Prostate gland (tissue), 2 donors: ENCODE data around the gene JMJD7.

Experiments
- POLR2A ChIP-seq: fragments of 450-650 bp; IDR thresholded peaks from one replicate; pipeline ENCODE4 v1.6.1; 2016; ENCODE audit warnings: antibody characterized with exemption, mild to moderate bottlenecking
- POLR2AphosphoS5 ChIP-seq: sonication (generic); formaldehyde crosslinking; IDR thresholded peaks from one replicate; pipeline ENCODE4 v1.6.1; 2017; ENCODE audit warnings: antibody characterized with exemption
- TF ChIP-seq, protein P1 (sequence below), 4 experiments: fragments of 200-600 bp in 2 of 4; fragments of 450-650 bp in 2 of 4; sonication (generic) in 2 of 4; IDR thresholded peaks; 1 replicate in 3 of 4; 2 replicates in 1 of 4; pipeline ENCODE4 v1.5.1; 2016 to 2019; ENCODE audit warnings: antibody characterized with exemption in 4 of 4, mild to moderate bottlenecking in 2 of 4, moderate library complexity in 2 of 4

DNA sequence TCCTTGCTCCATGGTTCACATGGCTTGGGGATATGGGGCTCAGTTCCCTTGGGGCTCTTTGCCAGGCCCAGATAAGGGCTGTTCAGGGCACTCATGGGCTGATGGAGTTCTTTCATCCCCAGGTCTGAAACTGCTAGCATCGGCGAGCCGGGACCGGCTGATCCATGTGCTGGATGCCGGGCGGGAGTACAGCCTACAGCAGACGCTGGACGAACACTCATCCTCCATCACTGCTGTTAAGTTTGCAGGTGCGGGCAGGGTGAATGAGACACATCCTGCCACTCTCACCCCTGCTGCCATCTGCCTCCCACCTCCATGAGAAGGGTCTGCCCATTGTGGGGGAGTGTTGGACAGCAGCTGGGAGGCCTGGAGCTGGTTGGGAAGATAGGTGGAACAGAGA, 11.1 kb upstream of the JMJD7 start:
- TF ChIP-seq POLR2A = no peak
- TF ChIP-seq, protein P1, sequence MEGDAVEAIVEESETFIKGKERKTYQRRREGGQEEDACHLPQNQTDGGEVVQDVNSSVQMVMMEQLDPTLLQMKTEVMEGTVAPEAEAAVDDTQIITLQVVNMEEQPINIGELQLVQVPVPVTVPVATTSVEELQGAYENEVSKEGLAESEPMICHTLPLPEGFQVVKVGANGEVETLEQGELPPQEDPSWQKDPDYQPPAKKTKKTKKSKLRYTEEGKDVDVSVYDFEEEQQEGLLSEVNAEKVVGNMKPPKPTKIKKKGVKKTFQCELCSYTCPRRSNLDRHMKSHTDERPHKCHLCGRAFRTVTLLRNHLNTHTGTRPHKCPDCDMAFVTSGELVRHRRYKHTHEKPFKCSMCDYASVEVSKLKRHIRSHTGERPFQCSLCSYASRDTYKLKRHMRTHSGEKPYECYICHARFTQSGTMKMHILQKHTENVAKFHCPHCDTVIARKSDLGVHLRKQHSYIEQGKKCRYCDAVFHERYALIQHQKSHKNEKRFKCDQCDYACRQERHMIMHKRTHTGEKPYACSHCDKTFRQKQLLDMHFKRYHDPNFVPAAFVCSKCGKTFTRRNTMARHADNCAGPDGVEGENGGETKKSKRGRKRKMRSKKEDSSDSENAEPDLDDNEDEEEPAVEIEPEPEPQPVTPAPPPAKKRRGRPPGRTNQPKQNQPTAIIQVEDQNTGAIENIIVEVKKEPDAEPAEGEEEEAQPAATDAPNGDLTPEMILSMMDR (IDR thresholded peaks at IDR 0.05) = no peak
- TF ChIP-seq POLR2AphosphoS5 = no peak
